Astrocyte (in vitro differentiated cells and primary cell): ENCODE data around the gene C1QBP. TPM values are rescaled to one million over a fixed set of nuclear protein-coding genes. Genes with fewer than 3 reads are reported as not detected.
"Not testable (repeated sequence)": the region's sequence is repeated elsewhere in the genome, so short reads cannot be mapped to it uniquely, and the experiment has no call there.

Experiments used
- DNase-seq: peaks from one replicate; pipeline ENCODE4 v3.0.0-alpha.2; 2010; ENCODE audit warnings: low read depth
- FAIRE-seq: peaks from 2 replicates; lab custom pipeline; 2011; peaks lifted over from hg19 to GRCh38; lab: Jason Lieb, UNC
- H2AFZ ChIP-seq: 2 replicates; pipeline ENCODE4 v1.6.0; 2012; ENCODE audit warnings: low read depth, low read length, inconsistent platforms
- H3K27ac ChIP-seq: 2 replicates; pipeline ENCODE4 v1.5.1; 2011; ENCODE audit warnings: low read depth, low read length, inconsistent platforms
- H3K27me3 ChIP-seq: 2 replicates; pipeline ENCODE4 v1.6.0; 2011; ENCODE audit warnings: low read length, inconsistent platforms; ENCODE audit not compliant: insufficient read depth
- H3K36me3 ChIP-seq: 2 replicates; pipeline ENCODE4 v1.5.1; 2011; ENCODE audit warnings: low read length, inconsistent platforms; ENCODE audit not compliant: insufficient read depth
- H3K4me1 ChIP-seq: 2 replicates; pipeline ENCODE4 v1.5.1; 2011; ENCODE audit warnings: low read length, inconsistent platforms; ENCODE audit not compliant: insufficient read depth
- H3K4me2 ChIP-seq: 2 replicates; pipeline ENCODE4 v1.6.0; 2012; ENCODE audit warnings: low read length, inconsistent platforms
- H3K4me3 ChIP-seq: 2 replicates; pipeline ENCODE4 v1.5.1; 2011; ENCODE audit warnings: low read depth, mild to moderate bottlenecking, low read length, inconsistent platforms; ENCODE audit not compliant: insufficient read depth
- H3K79me2 ChIP-seq: 2 replicates; pipeline ENCODE4 v1.6.0; 2012; ENCODE audit warnings: mild to moderate bottlenecking, low read length, inconsistent platforms; ENCODE audit not compliant: insufficient read depth
- H3K9ac ChIP-seq: 2 replicates; pipeline ENCODE4 v1.6.0; 2012; ENCODE audit warnings: mild to moderate bottlenecking, low read length, inconsistent platforms
- H3K9me3 ChIP-seq: 2 replicates; pipeline ENCODE4 v1.5.1; 2012; ENCODE audit warnings: low read depth, mild to moderate bottlenecking, low read length, inconsistent platforms; ENCODE audit not compliant: insufficient read depth
- H4K20me1 ChIP-seq: 2 replicates; pipeline ENCODE4 v1.6.0; 2012; ENCODE audit warnings: low read length, inconsistent platforms; ENCODE audit not compliant: insufficient read depth
- H3K27ac Mint-ChIP-seq: one replicate; pipeline ENCODE4 v1.8.0; 2021; ENCODE audit warnings: mild to moderate bottlenecking, mixed read lengths; ENCODE audit not compliant: unreplicated experiment
- H3K27me3 Mint-ChIP-seq: one replicate; pipeline ENCODE4 v1.8.0; 2021; ENCODE audit warnings: low read depth, mixed read lengths; ENCODE audit not compliant: unreplicated experiment
- H3K36me3 Mint-ChIP-seq: one replicate; pipeline ENCODE4 v1.8.0; 2021; ENCODE audit warnings: low read depth, mixed read lengths; ENCODE audit not compliant: unreplicated experiment
- H3K4me1 Mint-ChIP-seq: one replicate; pipeline ENCODE4 v1.8.0; 2021; ENCODE audit warnings: low read depth, mixed read lengths; ENCODE audit not compliant: unreplicated experiment
- H3K4me3 Mint-ChIP-seq: one replicate; pipeline ENCODE4 v1.8.0; 2021; ENCODE audit warnings: mild to moderate bottlenecking, moderate library complexity, mixed read lengths; ENCODE audit not compliant: unreplicated experiment
- H3K9me3 Mint-ChIP-seq: one replicate; pipeline ENCODE4 v1.8.0; 2021; ENCODE audit warnings: mild to moderate bottlenecking, mixed read lengths; ENCODE audit not compliant: unreplicated experiment
- CTCF ChIP-seq: IDR thresholded peaks from 2 replicates; pipeline ENCODE4 v1.5.1; 2011; ENCODE audit warnings: low read depth, mild to moderate bottlenecking, inconsistent platforms, low read length, moderate library complexity; ENCODE audit not compliant: insufficient read depth
- EZH2 ChIP-seq: IDR thresholded peaks from 2 replicates; pipeline ENCODE4 v1.6.1; 2012; ENCODE audit warnings: mild to moderate bottlenecking, low read length, inconsistent platforms; ENCODE audit not compliant: insufficient read depth
- total RNA-seq: library from RNA; stranded (reverse); gene quantifications from 2 replicates; pipeline ENCODE4 v1.2.1, GENCODE V29; 2021

C1QBP gene
- total RNA-seq, 1 donor from 2014 or later = 162 TPM

- peak overlapping the region; percentile 79 for H3K4me3 Mint-ChIP-seq
- FAIRE-seq (no peak), DNase-seq (no peak)
- peaks cover 12% of the 10 kb centered on the region for H3K36me3 Mint-ChIP-seq
- Histone ChIP-seq H4K20me1 (peaks cover 25% of the 10 kb centered on the region), H3K4me2 (peak overlapping the region; percentile 99), H3K4me3 (peak overlapping the region; percentile 99), H3K27me3 (no peaks in the 10 kb centered on the region), H3K9me3 (no peaks in the 10 kb centered on the region), H3K36me3 (peaks cover 31% of the 10 kb centered on the region), H2AFZ (peak overlapping the region; percentile 46), H3K27ac (no peak overlapping the region), H3K9ac (peak overlapping the region; percentile 95), H3K4me1 (peaks cover 14% of the 10 kb centered on the region), H3K79me2 (peaks cover 41% of the 10 kb centered on the region)
- peaks cover 14% of the 10 kb centered on the region for H3K4me1 Mint-ChIP-seq
- H3K27ac Mint-ChIP-seq = peak overlapping the region; percentile 45
- H3K9me3 Mint-ChIP-seq = no peaks in the 10 kb centered on the region
- H3K27me3 Mint-ChIP-seq = no peaks in the 10 kb centered on the region
- TF ChIP-seq EZH2 = no peak
- TF ChIP-seq CTCF = no peak
Measured at GRCh38 chr17:5439446-5439764, 450 bp upstream of the C1QBP start.

- Mint-ChIP-seq H3K4me1 (peaks cover 14% of the 10 kb centered on the region), H3K9me3 (no peaks in the 10 kb centered on the region), H3K27me3 (no peaks in the 10 kb centered on the region), H3K27ac (peak overlapping the region; percentile 92), H3K4me3 (peak overlapping the region; percentile 89), H3K36me3 (peaks cover 18% of the 10 kb centered on the region)
- Histone ChIP-seq H3K27ac (peak overlapping the region; percentile 72), H3K9ac (peak overlapping the region; percentile 95), H2AFZ (no peak overlapping the region), H3K79me2 (peaks cover 48% of the 10 kb centered on the region), H3K4me3 (peak overlapping the region; percentile 99), H3K36me3 (peaks cover 38% of the 10 kb centered on the region), H3K9me3 (no peaks in the 10 kb centered on the region), H4K20me1 (peaks cover 36% of the 10 kb centered on the region), H3K4me2 (peak overlapping the region; percentile 99), H3K4me1 (peaks cover 14% of the 10 kb centered on the region), H3K27me3 (no peaks in the 10 kb centered on the region)
- FAIRE-seq (no peak), DNase-seq (peak; percentile 35)
- TF ChIP-seq CTCF (no peak), EZH2 (no peak)
Measured at GRCh38 chr17:5437721-5438317, 1.1 kb downstream of the C1QBP start.

- peaks cover 14% of the 10 kb centered on the region for H3K4me1 ChIP-seq
- peaks cover 46% of the 10 kb centered on the region for H4K20me1 ChIP-seq
- FAIRE-seq, H2AFZ ChIP-seq, H3K9me3 Mint-ChIP-seq, H3K4me3 ChIP-seq, H3K27me3 ChIP-seq, H3K27me3 Mint-ChIP-seq, H3K9me3 ChIP-seq, H3K9ac ChIP-seq: not testable (repeated sequence)
- peak overlapping the region; percentile 20 for H3K4me2 ChIP-seq
- H3K36me3 ChIP-seq = peaks cover 49% of the 10 kb centered on the region
- Mint-ChIP-seq H3K27ac (peak overlapping the region; percentile 24), H3K4me3 (peak overlapping the region; percentile 60), H3K36me3 (peaks cover 23% of the 10 kb centered on the region), H3K4me1 (peaks cover 14% of the 10 kb centered on the region)
- DNase-seq = peak; percentile 39
- H3K27ac ChIP-seq = peak overlapping the region; percentile 3
- peaks cover 48% of the 10 kb centered on the region for H3K79me2 ChIP-seq
Measured at GRCh38 chr17:5435781-5436315, 3.1 kb downstream of the C1QBP start.
